GM21619 (cell line): ENCODE data around the gene NTSR1.

Experiments used
- ATAC-seq: cut with Tn5 transposase; IDR thresholded peaks from one replicate; pipeline ENCODE4 v1.9.1; 2021; ENCODE audit not compliant: unreplicated experiment

Gene NTSR1

GRCh38 chr20:62724692-62725595 is 16.3 kb downstream of the NTSR1 start:
- no peak for ATAC-seq

DNA sequence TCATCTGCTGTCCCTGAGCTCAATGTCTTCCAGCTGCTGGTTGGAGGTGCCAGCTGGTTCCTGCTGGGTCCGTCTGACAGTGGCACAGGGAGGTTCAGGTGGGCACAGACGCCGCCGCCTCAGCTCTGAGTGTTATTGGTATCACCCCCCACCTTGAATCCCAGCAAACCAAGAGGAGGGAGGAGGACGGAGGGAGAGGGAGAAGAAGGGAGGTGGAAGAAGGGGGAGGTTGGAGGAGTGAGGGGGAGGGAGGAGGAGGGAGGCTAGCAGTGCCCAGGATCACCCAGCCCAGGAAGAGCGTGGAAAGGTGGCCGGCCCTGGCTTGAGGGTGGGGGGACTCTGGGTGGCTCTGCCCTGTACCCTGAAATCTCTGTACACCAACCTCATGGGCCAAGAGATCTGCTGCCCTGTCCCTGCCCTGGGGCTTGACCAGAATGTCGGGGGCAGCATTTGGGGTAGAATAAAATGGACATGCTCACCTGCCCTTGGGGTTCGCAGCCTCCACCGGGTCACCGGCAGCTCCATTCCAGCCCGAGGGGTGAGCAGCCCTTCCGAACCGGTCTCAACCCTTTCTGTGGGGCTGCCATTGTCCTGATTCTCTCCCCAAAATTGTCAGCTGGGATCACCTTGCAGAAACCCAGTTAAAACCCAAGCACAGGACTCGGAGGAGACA is 17.1 kb downstream of the NTSR1 start:
- no peak for ATAC-seq

- ATAC-seq: no peak
These were observed 17.6 kb downstream of the NTSR1 start for GRCh38 chr20:62726276-62726675.

GRCh38 chr20:62726716-62727583 is 18.3 kb downstream of the NTSR1 start:
- no peak for ATAC-seq

DNA sequence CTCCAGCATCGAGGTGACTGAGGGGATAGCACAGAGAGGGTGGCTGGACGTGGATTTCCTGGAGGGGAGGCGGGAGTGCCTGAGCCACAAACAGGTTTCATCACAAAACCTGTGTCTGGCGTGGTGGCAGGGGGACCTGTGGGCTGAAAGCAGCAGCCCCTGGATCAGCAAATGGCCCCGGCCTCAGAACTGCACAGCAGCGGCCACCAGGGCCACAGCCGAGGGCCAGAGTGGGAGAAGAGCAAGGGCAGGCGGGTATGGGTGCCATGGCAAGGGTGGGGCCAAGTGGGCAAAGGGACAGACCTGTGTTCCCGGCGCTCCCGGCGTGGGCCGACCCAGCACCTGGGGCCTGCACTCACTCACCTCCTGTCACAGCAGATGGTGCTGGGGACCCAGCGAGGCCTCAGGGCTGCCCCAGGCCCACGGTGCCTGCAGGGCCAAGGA is 19.0 kb downstream of the NTSR1 start:
- no peak for ATAC-seq

DNA sequence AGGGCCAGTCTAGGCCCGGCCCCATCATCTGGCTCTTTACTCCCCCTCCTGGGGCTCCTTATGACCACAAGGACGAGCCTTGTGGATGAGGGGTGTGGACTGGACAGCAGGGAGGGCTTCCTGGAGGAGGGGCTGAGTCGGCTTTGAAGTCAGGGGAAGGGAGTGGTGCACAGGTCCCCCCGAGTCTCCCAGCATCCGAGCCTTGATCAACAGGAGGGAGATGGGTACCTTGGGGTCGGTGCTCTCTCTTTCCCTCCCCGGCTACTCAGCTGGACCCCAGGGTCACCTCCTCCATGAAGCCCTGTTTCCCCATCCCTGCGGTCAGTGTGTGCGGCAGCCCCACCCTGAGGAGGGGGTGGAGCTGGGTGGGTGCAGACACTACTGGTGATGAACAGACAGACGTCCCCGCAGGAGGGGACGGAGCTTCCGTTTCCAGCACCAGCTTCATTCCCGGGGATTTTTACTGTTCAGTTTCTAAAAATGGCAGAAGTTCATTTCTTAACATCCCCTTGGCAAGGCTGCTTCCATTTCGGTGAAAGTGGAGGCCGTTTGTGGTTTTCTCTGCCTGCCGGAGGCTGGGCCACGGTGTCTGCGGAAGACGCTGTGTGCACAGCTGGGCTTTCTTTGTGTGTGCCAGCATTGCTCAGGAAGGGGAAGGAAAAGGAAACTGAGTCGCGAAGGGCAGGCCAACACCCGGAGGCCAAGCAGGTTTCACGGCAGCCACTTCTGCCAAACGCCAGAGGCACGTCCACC is 19.6 kb downstream of the NTSR1 start:
- no peak for ATAC-seq

DNA sequence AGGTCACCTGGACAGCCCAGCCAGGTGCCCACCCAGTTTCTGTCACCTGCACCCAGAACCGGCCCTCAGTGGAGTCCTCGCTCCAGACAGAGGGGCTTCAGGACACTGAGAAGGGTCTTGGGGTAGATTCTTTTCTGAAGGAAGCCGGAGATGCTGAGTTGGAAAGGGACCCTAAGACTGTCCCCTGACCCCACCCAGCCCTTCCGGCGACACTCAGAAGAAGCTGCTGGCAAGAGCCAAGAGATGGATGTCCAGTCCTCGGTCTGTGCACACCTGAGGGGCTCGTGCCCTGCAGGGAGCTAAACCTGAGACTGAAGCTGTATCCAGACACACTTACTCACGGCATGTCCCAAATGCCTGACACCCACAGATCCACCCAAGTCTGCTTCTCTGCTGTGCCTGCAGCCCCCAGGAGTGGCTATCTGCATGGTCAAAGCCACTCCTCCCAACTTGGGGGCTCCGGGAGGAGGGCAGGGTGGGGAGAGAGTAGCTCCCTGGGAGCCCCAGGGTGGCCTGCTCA is 20.2 kb downstream of the NTSR1 start:
- ATAC-seq: no peak

DNA sequence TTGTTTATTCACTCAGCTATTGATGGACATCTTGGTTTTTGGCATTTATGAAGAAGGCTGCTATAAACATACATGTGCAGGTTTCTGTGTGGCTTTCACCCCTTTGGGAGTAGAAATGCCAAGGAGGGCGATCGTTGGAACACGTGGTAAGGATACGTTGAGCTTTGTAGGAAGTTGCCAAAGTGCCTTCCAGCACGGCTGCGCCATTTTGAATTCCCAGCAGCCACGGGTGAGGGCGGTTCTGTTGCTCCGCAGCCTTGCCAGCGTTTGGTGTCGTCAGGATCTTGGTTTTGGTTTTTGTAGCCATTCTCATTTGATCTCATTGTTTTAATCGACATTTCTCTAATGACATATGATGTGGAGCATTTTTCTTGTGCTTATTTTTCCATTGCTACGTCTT is 21.8 kb downstream of the NTSR1 start:
- no peak for ATAC-seq

- no peak for ATAC-seq
These were observed 23.6 kb downstream of the NTSR1 start for GRCh38 chr20:62732031-62732760.

DNA sequence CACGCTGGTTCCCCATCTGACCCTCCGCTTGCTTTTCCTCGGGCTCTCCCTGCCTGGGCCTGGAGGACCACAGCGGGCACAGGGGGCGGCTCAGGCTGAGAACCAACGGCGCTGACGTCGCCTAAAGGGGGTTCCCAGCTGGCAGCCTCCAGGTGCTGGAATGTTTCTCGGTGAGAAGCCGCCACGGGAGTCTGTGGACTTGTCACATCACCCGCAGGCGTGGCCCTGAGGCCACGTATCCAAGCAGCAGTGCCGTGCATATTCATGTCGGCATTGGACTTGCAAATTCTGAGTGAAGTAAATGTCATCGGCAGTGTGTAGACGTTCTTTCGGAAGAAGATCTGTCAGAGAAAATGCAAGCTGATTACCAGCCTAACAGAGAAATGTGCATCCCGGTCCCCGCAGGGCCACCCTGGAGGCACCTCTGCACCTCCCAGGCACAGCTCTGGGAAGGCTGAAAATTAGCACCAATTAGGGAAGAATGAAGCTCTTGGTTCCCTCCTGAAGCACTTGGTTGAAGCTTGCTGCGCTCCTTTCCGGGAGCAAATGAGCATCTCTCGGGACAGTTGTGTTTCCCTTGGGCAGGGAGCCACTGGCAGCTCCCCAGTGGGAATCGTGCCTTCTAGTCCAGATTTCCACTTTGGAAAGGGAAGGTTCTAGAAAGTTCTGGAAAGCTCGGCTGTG is 24.3 kb downstream of the NTSR1 start:
- ATAC-seq: no peak

- ATAC-seq: no peak
These were observed 24.8 kb downstream of the NTSR1 start for GRCh38 chr20:62733526-62733842.

- ATAC-seq: no peak
These were observed 25.3 kb downstream of the NTSR1 start for GRCh38 chr20:62733891-62734290.

GRCh38 chr20:62734326-62734725 is 25.7 kb downstream of the NTSR1 start:
- ATAC-seq: no peak

- ATAC-seq: no peak
These were observed 26.2 kb downstream of the NTSR1 start for GRCh38 chr20:62734881-62735280.

GRCh38 chr20:62735331-62735821 is 26.7 kb downstream of the NTSR1 start:
- no peak for ATAC-seq

- no peak for ATAC-seq
These were observed 27.4 kb downstream of the NTSR1 start for GRCh38 chr20:62736026-62736406.

DNA sequence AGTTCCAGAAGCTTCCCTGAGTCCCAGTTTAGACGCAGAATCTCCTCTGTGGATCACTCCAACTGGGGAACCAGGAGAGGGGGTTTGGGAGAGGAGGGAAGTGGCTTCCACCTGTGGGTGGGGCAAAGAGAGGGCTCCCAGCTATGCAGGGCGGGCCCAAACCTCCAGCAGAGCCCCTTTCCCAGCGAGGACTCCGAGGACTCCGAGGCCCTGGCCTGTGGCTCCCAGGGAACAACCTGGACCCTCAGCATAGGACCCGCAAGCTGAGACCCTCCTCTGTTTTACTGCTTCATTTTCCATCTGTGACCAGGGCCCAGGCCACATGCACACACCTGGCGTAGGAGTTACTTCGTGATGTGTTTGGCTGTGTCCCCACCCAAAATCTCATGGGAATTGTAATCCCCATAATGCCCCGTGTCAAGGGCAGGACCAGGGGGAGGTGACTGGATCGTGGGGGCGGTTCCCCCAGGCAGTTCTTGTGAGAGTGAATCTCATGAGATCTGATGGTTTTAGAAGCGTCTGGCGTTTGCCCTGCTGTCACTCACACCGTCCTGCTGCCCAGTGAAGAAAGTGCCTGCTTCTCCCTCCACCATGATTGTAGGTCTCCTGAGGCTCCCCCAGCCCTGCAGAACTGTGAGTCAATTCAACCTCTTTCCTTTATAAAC is 27.9 kb downstream of the NTSR1 start:
- no peak for ATAC-seq

- ATAC-seq: no peak
These were observed 28.7 kb downstream of the NTSR1 start for GRCh38 chr20:62737271-62737811.
